ENCODE measurements around the gene ODF4. TPM values are rescaled to one million over a fixed set of nuclear protein-coding genes. Genes with fewer than 3 reads are reported as not detected.

ODF4 gene, protein sequence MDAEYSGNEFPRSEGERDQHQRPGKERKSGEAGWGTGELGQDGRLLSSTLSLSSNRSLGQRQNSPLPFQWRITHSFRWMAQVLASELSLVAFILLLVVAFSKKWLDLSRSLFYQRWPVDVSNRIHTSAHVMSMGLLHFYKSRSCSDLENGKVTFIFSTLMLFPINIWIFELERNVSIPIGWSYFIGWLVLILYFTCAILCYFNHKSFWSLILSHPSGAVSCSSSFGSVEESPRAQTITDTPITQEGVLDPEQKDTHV
- not detected in 2 replicates for total RNA-seq

GRCh38 chr17:8339540-8339939 is at the start of gene ODF4:
TSS of gene ODF4 (plus strand) at chr17:8339840. CDS start at chr17:8340052, 212 bp downstream.

DNA sequence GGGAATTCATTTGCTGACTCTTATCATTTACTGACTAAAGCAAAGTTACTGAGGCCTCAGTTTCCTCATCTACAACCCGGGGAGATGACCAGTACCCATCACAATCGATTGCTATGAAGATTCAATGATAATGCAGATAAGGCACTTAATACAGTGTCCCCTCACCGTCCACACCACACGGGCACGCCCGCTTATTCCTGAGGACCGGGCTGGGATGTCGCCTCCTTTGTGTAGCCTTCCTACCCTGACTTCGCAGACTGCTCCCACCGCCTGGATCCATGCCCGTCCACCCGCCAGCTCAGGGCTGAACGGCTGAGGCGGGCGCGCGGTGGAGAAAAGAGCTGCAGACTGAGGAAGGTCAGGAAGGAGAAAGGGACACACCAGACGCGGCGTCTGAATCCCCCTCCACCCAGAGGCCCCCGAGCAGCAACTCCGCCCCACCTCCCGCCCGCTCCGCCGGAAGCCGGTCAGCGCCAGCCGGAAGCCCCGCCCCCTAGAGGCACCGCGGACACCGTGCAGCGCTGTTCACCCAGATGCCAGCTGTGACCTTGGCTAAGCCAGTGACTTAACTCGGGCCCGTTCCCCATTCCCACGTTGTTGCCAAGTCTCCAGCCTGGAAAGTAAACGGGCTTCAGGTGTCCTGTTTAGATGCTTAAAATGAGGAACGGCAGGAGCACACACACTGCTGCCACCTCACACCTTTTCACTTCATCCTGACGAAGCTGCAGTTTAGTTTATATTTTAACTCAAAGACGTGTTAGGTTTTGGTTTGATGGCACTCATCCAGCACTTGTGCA is 36.8 kb downstream of the ODF4 start, which contains the start of gene KRABD2:
TSS of gene KRABD2 (minus strand) at position 434 of the 797 bp plus-strand sequence.

DNA sequence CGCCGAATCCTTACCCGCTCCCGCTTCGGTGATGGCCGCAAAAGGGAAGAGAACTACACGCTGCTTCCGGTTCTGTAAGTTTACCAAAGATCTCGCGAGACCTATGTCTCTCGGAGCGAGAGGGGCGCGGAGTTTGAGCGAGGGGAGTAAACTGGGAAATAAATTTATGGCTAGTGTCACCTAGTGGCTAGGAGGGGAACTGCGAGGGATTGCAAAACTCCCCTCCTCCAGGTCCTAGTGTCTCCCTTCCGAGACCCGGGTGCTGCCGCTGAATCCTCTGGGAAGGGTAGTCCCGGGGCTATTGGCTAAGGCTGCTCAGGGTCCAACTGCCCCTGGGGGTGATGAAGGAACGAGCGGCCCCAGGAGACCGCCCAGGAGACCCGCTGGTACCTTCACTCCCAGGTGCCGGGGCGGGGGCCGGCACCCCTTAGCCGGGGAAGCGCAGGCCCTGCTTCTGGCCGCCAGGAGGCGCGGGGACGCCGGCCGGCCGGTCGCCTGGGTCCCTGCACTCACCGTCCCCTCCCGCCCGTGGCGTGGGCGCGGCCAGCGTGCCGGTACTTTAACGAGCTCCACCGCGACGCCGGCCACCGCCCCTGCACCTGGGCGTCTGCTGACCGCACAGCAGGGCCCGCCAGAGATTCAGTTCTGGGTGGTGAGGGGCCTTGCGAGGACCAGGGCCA is 43.6 kb downstream of the ODF4 start, which contains the start of gene RPL26:
TSS of gene RPL26 (minus strand) at position 51 of the 680 bp plus-strand sequence. CDS start 883 bp downstream, outside the sequence.

Other genes starting within 250 kb of the ODF4 start
- 2.3 and 3.1 TPM in 2 replicates for gene ALOXE3, start 221.3 kb upstream of the ODF4 start, total RNA-seq
- 0.28 and 1.0 TPM in 2 replicates for gene HES7, start 215.7 kb upstream of the ODF4 start, total RNA-seq
- 28.0 and 74.1 TPM in 2 replicates for gene PER1, start 187.4 kb upstream of the ODF4 start, total RNA-seq
- 3.8 and 4.4 TPM in 2 replicates for gene VAMP2, start 176.9 kb upstream of the ODF4 start, total RNA-seq
- 17.7 and 18.1 TPM in 2 replicates for gene TMEM107, start 163.5 kb upstream of the ODF4 start, total RNA-seq
- 4.1 and 5.3 TPM in 2 replicates for gene BORCS6, start 149.7 kb upstream of the ODF4 start, total RNA-seq
- gene AURKB, start 129.3 kb upstream of the ODF4 start, total RNA-seq = under 0.01 and 0.21 TPM in 2 replicates
- gene CTC1, start 91.8 kb upstream of the ODF4 start, total RNA-seq = 4.8 and 9.1 TPM in 2 replicates
- 11.3 and 13.7 TPM in 2 replicates for gene PFAS, start 90.6 kb upstream of the ODF4 start, total RNA-seq
- gene RANGRF, start 51.2 kb upstream of the ODF4 start, total RNA-seq = 9.3 and 17.1 TPM in 2 replicates
- 0.34 and 0.57 TPM in 2 replicates for gene SLC25A35, start 44.4 kb upstream of the ODF4 start, total RNA-seq
- gene ARHGEF15, start 29.6 kb upstream of the ODF4 start, total RNA-seq = not detected in 2 replicates
- 4,034 and 6,639 TPM in 2 replicates for gene RPL26, start 43.4 kb downstream of the ODF4 start, total RNA-seq
- 0.14 and 1.4 TPM in 2 replicates for gene RNF222, start 58.0 kb downstream of the ODF4 start, total RNA-seq
- gene NDEL1, start 96.0 kb downstream of the ODF4 start, total RNA-seq = 65.3 and 70.1 TPM in 2 replicates

Data from nasal cavity respiratory epithelium epithelial cell of viscerocranial mucosa (primary cell).